AML-193 (cell line): ENCODE data around the gene SERPINA9.
"Not testable (repeated sequence)": the region's sequence is repeated elsewhere in the genome, so short reads cannot be mapped to it uniquely, and the experiment has no call there.

Experiments used
- DNase-seq, 2 experiments: peaks; one replicate each; lab custom pipeline; 2025; lab: John Stamatoyannopoulos, UW

SERPINA9 gene

GRCh38 chr14:94476023-94476422 is at the start of gene SERPINA9:
Gene SERPINA9 (minus strand): TSS chr14:94476197. CDS start chr14:94469840, 6,357 bp downstream.
- DNase-seq: no peak

- no peak for DNase-seq
Observed at GRCh38 chr14:94524093-94524492, 48.1 kb upstream of the SERPINA9 start.

- DNase-seq: no peak
Observed at GRCh38 chr14:94523265-94523664, 47.3 kb upstream of the SERPINA9 start.

GRCh38 chr14:94522115-94522724 is 46.2 kb upstream of the SERPINA9 start:
- DNase-seq: no peak

GRCh38 chr14:94521375-94522114 is 45.5 kb upstream of the SERPINA9 start:
- no peak for DNase-seq

- DNase-seq: no peak
Observed at GRCh38 chr14:94517641-94518257, 41.8 kb upstream of the SERPINA9 start.

- DNase-seq: no peak
Observed at GRCh38 chr14:94517248-94517640, 41.2 kb upstream of the SERPINA9 start.

- DNase-seq: no peak
Observed at GRCh38 chr14:94515856-94516255, 39.9 kb upstream of the SERPINA9 start.

- DNase-seq: no peak
Observed at GRCh38 chr14:94515426-94515825, 39.4 kb upstream of the SERPINA9 start.

GRCh38 chr14:94514351-94514750 is 38.4 kb upstream of the SERPINA9 start:
- DNase-seq: no peak

- DNase-seq: not testable (repeated sequence)
Observed at GRCh38 chr14:94510481-94510880, 34.5 kb upstream of the SERPINA9 start.

GRCh38 chr14:94509356-94509755 is 33.4 kb upstream of the SERPINA9 start, which contains the start of gene SERPINA12:
Gene SERPINA12 (minus strand): TSS chr14:94509469. CDS start chr14:94498397, 11,072 bp downstream.
- no peak for DNase-seq

GRCh38 chr14:94505641-94506040 is 29.6 kb upstream of the SERPINA9 start:
- DNase-seq: no peak

- no peak for DNase-seq
Observed at GRCh38 chr14:94505206-94505605, 29.2 kb upstream of the SERPINA9 start.

GRCh38 chr14:94501588-94502516 is 25.9 kb upstream of the SERPINA9 start:
- no peak for DNase-seq

- no peak for DNase-seq
Observed at GRCh38 chr14:94500264-94500663, 24.3 kb upstream of the SERPINA9 start.

- DNase-seq: no peak
Observed at GRCh38 chr14:94499673-94500072, 23.7 kb upstream of the SERPINA9 start.

- no peak for DNase-seq
Observed at GRCh38 chr14:94498215-94498614, 22.2 kb upstream of the SERPINA9 start.

- DNase-seq: no peak
Observed at GRCh38 chr14:94494085-94494484, 18.1 kb upstream of the SERPINA9 start.

GRCh38 chr14:94491511-94491910 is 15.5 kb upstream of the SERPINA9 start:
- no peak for DNase-seq

- DNase-seq: no peak
Observed at GRCh38 chr14:94489336-94489735, 13.3 kb upstream of the SERPINA9 start.

GRCh38 chr14:94486883-94487282 is 10.9 kb upstream of the SERPINA9 start:
- DNase-seq: no peak
